GM12873 (cell line): ENCODE measurements around the gene HCN2.

ENCODE experiments used
- TF ChIP-seq, protein P1 (sequence below): IDR thresholded peaks from 2 replicates; pipeline ENCODE4 v1.5.1; 2012; ENCODE audit warnings: low read depth, mild to moderate bottlenecking, moderate library complexity, low read length, control low read depth; ENCODE audit not compliant: insufficient read depth; ENCODE audit errors: missing control alignments

The HCN2 gene

DNA sequence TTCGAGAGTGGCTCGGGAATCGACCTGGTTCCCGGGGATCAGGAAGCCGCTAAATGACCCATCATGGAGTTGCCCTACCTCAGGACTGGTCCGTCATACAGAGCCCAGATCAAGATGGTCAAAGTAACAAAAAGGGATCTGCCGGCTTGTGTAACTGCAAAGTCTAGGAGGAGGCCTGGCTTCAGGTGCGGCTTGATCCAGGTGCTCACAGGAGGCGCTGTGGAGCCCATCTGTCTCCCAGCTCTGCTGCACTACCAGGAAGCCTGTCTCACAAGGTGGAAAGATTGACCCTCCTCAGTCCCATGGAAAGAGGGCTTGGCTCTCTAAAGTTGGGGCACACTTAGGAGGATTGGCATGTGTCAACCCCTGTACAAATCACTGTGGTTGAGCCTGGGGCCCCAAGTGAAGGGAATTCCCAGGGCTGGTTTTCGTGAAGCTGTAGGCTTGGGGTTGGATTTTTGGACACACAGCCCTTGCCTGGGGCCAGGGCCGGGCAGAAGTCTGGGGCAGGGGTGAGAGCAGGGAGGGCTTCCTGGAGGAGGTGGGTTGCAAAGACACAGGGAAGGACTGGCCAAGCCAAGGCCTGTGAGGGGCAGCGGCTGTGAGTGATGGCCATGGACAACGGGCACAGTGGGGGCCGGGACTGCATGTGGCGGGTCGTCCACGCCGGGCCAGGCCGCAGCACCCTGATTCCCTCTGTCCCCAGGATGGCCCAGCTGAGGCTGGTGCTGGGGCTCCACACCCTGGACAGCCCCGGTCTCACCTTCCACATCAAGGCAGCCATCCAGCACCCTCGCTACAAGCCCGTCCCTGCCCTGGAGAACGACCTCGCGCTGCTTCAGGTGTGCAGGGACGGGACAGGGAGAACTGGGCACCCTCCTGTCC lies 41.6 kb upstream of the HCN2 start:
- TF ChIP-seq, protein P1, sequence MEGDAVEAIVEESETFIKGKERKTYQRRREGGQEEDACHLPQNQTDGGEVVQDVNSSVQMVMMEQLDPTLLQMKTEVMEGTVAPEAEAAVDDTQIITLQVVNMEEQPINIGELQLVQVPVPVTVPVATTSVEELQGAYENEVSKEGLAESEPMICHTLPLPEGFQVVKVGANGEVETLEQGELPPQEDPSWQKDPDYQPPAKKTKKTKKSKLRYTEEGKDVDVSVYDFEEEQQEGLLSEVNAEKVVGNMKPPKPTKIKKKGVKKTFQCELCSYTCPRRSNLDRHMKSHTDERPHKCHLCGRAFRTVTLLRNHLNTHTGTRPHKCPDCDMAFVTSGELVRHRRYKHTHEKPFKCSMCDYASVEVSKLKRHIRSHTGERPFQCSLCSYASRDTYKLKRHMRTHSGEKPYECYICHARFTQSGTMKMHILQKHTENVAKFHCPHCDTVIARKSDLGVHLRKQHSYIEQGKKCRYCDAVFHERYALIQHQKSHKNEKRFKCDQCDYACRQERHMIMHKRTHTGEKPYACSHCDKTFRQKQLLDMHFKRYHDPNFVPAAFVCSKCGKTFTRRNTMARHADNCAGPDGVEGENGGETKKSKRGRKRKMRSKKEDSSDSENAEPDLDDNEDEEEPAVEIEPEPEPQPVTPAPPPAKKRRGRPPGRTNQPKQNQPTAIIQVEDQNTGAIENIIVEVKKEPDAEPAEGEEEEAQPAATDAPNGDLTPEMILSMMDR: no peak

DNA sequence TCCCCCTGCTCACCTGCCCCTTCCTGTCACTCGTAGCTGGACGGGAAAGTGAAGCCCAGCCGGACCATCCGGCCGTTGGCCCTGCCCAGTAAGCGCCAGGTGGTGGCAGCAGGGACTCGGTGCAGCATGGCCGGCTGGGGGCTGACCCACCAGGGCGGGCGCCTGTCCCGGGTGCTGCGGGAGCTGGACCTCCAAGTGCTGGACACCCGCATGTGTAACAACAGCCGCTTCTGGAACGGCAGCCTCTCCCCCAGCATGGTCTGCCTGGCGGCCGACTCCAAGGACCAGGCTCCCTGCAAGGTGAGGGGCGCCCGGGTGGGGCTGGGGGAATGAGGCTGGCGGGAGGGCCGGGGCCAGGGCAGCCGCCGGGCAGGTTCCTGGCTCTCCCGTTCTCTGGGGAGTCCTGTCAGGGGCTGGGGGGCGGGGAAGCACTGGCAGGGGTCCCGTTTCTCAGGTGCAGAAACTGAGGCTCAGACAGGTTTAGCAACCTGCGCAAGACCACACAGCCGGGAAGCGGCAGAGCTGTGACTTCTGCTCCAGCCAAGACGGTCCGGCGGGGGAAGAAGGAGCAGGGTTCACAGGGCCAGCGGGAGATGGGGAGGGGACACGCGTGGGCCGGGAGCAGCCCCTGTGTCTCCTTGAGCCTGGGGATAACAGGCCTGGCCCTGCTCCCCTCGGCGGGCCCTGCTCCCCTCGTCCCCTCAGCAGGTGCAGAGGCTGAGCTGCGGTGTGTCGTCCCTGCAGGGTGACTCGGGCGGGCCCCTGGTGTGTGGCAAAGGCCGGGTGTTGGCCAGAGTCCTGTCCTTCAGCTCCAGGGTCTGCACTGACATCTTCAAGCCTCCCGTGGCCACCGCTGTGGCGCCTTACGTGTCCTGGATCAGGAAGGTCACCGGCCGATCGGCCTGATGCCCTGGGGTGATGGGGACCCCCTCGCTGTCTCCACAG lies 40.5 kb upstream of the HCN2 start:
- TF ChIP-seq, protein P1: no peak

DNA sequence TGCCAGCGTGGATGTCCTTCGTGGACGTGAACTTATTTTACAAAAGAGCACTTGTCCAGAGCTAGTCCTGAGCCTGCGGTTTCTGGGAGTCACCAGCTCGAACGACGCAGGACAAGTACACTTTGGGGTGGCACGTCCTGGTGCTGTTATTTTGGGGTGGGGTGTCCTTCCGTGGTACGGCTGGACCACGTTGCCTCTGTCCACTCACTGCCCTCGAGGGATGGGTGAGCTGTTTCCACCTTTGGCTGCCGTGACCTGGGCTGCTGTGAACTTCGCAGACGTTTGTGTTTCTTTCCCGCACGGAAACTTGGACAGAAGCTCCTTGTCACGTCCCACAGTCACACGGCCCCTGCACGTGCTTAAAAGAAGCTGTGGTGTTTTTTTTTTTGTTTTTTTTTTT lies 34.9 kb upstream of the HCN2 start:
- TF ChIP-seq, protein P1: no peak

DNA sequence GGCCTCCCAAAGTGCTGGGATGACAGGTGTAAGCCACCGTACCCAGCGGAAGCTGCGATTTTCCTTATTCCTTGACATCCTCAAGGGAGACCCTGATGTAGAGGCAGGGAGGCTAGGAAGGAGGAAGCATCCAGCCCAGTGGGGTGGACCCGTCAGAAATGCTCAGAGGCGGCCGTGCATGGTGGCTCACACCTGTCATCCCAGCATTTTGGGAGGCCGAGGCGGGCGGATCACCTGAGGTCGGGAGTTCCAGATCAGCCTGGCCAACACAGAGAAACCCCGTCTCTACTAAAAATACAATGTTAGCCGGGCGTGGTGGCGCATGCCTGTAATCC lies 34.2 kb upstream of the HCN2 start:
- TF ChIP-seq, protein P1: no peak

DNA sequence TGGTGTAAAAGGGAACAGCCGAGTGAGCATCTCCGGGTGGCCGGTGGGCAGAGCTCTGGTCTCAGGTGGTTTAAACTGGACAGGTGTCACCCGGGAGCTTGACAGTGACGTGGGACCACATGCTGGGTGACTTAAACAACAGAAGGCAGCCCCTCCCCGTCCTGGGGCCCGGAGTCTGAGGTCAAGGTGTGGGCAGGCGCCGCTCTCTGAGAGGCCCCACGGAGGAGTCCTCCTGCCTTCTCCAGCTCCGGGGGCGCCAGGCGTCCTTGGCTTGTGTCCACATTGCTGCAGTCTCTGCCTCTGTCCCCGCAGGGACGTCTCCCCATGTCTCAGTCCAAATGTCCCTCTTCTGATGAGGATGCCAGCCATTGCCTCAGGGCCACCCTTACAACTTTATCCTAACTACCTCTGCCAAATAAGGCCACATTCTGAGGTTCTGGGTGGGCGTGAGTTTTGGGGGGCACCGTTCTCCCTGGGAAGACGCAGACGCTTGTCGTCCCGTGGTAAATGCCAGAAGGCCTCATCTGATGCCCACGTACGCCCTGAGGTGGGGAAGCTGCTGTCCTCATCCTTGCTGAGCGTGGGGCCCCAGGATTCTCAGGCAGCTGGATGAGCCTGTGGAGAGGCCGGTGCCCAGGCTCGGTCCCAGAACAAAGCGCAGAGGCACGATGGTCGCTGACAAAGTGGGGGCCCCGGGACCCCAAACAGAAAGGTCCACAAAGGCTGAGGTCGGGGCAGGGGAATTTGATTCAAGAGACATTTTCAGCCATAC lies 32.9 kb upstream of the HCN2 start:
- TF ChIP-seq, protein P1: no peak

DNA sequence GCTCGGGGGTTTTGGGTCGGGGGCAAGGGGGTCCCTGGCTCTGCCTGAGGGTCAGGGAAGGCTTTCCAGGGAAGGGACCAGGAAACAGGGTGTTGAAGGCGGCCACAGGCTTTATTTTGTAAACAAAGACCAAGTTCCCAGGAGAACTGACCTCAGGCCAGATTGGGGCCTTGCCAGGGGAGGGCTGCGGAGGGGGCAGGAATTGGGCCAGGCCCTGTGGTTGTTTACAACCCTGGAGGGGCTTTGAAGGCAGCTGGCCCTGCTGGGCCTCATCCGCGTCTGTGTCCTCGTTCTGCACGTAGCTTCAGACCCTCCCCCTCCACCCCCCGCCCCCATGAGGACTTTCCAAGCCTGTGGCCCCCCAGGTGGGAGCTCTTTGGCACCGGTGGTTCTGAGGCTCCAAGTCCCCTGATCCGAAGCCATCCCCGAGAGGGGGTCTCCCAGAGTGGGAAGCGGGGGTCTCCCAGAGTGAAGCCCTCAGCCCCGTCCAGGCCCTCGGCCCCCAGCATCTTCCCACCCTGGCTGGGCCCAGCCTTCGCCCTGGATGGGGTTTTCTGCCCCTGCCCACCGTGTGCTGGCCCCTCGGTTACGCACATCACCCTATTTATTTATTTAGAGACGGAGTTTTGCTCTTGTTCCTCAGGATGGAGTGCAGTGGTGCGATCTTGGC lies 30.8 kb upstream of the HCN2 start:
- TF ChIP-seq, protein P1: no peak
